Suprapubic skin (tissue), 4 donors: ENCODE results near the gene C2orf92.

ENCODE experiments used
- CTCF ChIP-seq, 2 donors: fragments of 200-600 bp in 1 of 2; fragments of 450-650 bp in 1 of 2; sonication (generic) in 1 of 2; IDR thresholded peaks; one replicate each; pipeline ENCODE4 v1.5.1; 2016 to 2019; ENCODE audit warnings: antibody characterized with exemption in 2 of 2, mild to moderate bottlenecking in 1 of 2, moderate library complexity in 1 of 2
- POLR2A ChIP-seq, 2 donors: fragments of 450-650 bp; IDR thresholded peaks; one replicate each; pipeline ENCODE4 v1.6.1; 2017; ENCODE audit warnings: antibody characterized with exemption in 2 of 2, mild to moderate bottlenecking in 2 of 2, moderate library complexity in 2 of 2
- POLR2AphosphoS5 ChIP-seq, 3 donors: sonication (generic); formaldehyde crosslinking; IDR thresholded peaks; one replicate each; pipeline ENCODE4 v1.6.1; 2017; ENCODE audit warnings: antibody characterized with exemption in 3 of 3

GRCh38 chr2:97706708-97707345, 37.3 kb downstream of the C2orf92 start:
- TF ChIP-seq CTCF (IDR thresholded peaks at IDR 0.05) = no peak
- no peak for TF ChIP-seq POLR2A (IDR thresholded peaks at IDR 0.05)
- TF ChIP-seq POLR2AphosphoS5 (IDR thresholded peaks at IDR 0.05) = no peak
